Right ventricle myocardium superior (tissue), 1 donor: ENCODE measurements around the gene KCNK13. TPM values are rescaled to one million over a fixed set of nuclear protein-coding genes. Genes with fewer than 3 reads are reported as not detected.

Experiments used
- total RNA-seq: library from RNA; stranded (reverse); fragmentation: NEBNext Ultra II Directional; extraction: Animal tissue kit (Norgen Biotek cat#: 25700); gene quantifications from one replicate; pipeline ENCODE4 v1.2.1, GENCODE V29; 2021
- donor health status: DM: no; HTN: yes; CAD: no; lungs with severe emphysema.

Gene KCNK13
- total RNA-seq, 1 donor from 2014 or later: 4.7 TPM

Other genes starting within 250 kb of the KCNK13 start
- gene EFCAB11, start 107.3 kb upstream of the KCNK13 start, total RNA-seq: 3.3 TPM
- 2.8 TPM for gene TDP1, start 106.1 kb upstream of the KCNK13 start, total RNA-seq
- gene PSMC1, start 194.6 kb downstream of the KCNK13 start, total RNA-seq: 132 TPM